Measurements from ENCODE around the gene PRR3.
"Not testable (repeated sequence)": the region's sequence is repeated elsewhere in the genome, so short reads cannot be mapped to it uniquely, and the experiment has no call there.

The PRR3 gene

GRCh38 chr6:30556906-30557682 is at the start of gene PRR3:
Gene PRR3 (plus strand): TSS chr6:30557295. CDS start chr6:30557345, 50 bp downstream.
- DNase-seq (ENCODE audit: low read depth in 2 of 2): peak; percentile 68 to 75

- no peak for DNase-seq (ENCODE audit: low read depth in 2 of 2)
Observed at GRCh38 chr6:30507849-30508827, 49.0 kb upstream of the PRR3 start.

GRCh38 chr6:30508890-30509736 is 48.0 kb upstream of the PRR3 start:
- no peak for DNase-seq (ENCODE audit: low read depth in 2 of 2)

- DNase-seq (ENCODE audit: low read depth in 2 of 2): no peak
Observed at GRCh38 chr6:30510419-30511168, 46.5 kb upstream of the PRR3 start.

- DNase-seq (ENCODE audit: low read depth in 2 of 2): no peak
Observed at GRCh38 chr6:30511169-30511546, 45.9 kb upstream of the PRR3 start.

- DNase-seq (ENCODE audit: low read depth in 2 of 2): no peak
Observed at GRCh38 chr6:30513451-30513850, 43.6 kb upstream of the PRR3 start.

GRCh38 chr6:30515106-30515505 is 42.0 kb upstream of the PRR3 start:
- no peak for DNase-seq (ENCODE audit: low read depth in 2 of 2)

GRCh38 chr6:30515944-30516753 is 40.9 kb upstream of the PRR3 start:
- DNase-seq (ENCODE audit: low read depth in 2 of 2): peak; percentile 82 to 86

GRCh38 chr6:30516754-30517076 is 40.4 kb upstream of the PRR3 start:
- DNase-seq (ENCODE audit: low read depth in 2 of 2): not testable (repeated sequence)

GRCh38 chr6:30517767-30518504 is 39.2 kb upstream of the PRR3 start:
- not testable (repeated sequence) for DNase-seq (ENCODE audit: low read depth in 2 of 2)

GRCh38 chr6:30518505-30519145 is 38.5 kb upstream of the PRR3 start:
- DNase-seq (ENCODE audit: low read depth in 2 of 2): not testable (repeated sequence)

GRCh38 chr6:30520522-30520921 is 36.6 kb upstream of the PRR3 start:
- no peak for DNase-seq (ENCODE audit: low read depth in 2 of 2)

GRCh38 chr6:30521082-30521481 is 36.0 kb upstream of the PRR3 start:
- not testable (repeated sequence) for DNase-seq (ENCODE audit: low read depth in 2 of 2)

- not testable (repeated sequence) for DNase-seq (ENCODE audit: low read depth in 2 of 2)
Observed at GRCh38 chr6:30521952-30522351, 35.1 kb upstream of the PRR3 start.

GRCh38 chr6:30526444-30526843 is 30.7 kb upstream of the PRR3 start:
- DNase-seq (ENCODE audit: low read depth in 2 of 2): not testable (repeated sequence)

- not testable (repeated sequence) for DNase-seq (ENCODE audit: low read depth in 2 of 2)
Observed at GRCh38 chr6:30529349-30529875, 27.7 kb upstream of the PRR3 start.

- DNase-seq (ENCODE audit: low read depth in 2 of 2): no peak
Observed at GRCh38 chr6:30530014-30530413, 27.1 kb upstream of the PRR3 start.

GRCh38 chr6:30533460-30534294 is 23.4 kb upstream of the PRR3 start:
- no peak for DNase-seq (ENCODE audit: low read depth in 2 of 2)

Measured in fibroblast of skin of left quadriceps (primary cell).